Vagina (tissue), 2 donors: ENCODE data around the gene ABCC6.

ENCODE experiments used
- POLR2A ChIP-seq, 2 donors: fragments of 450-650 bp; IDR thresholded peaks; one replicate each; pipeline ENCODE4 v1.6.1; 2017; ENCODE audit warnings: antibody characterized with exemption in 2 of 2, mild to moderate bottlenecking in 2 of 2, moderate library complexity in 2 of 2
- TF ChIP-seq, protein P1 (sequence below), 3 experiments: fragments of 450-650 bp in 2 of 3; fragments of 200-600 bp in 1 of 3; sonication (generic) in 1 of 3; IDR thresholded peaks; one replicate each; pipeline ENCODE4 v1.5.1; 2017 to 2019; ENCODE audit warnings: antibody characterized with exemption in 3 of 3, mild to moderate bottlenecking in 2 of 3, moderate library complexity in 2 of 3

DNA sequence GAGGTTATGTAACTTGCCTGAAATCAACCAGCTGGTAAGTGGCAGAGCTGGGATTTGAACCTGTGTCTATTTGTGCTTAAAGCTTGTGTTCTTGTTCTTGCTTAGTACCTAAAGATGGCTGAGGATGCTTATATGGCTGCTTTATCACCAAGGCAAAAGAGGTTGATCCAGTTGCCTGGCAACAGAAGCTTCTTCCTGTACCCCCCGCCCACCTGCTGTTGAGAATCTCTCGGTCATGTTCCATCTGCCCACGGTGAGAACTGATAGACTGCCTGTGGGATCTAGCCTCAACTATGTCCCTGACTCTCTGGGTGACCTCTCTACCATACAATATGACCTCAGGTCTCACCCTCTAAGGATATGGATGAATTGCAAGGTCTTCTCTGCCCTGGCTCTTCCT is 60.7 kb downstream of the ABCC6 start:
- TF ChIP-seq, protein P1, sequence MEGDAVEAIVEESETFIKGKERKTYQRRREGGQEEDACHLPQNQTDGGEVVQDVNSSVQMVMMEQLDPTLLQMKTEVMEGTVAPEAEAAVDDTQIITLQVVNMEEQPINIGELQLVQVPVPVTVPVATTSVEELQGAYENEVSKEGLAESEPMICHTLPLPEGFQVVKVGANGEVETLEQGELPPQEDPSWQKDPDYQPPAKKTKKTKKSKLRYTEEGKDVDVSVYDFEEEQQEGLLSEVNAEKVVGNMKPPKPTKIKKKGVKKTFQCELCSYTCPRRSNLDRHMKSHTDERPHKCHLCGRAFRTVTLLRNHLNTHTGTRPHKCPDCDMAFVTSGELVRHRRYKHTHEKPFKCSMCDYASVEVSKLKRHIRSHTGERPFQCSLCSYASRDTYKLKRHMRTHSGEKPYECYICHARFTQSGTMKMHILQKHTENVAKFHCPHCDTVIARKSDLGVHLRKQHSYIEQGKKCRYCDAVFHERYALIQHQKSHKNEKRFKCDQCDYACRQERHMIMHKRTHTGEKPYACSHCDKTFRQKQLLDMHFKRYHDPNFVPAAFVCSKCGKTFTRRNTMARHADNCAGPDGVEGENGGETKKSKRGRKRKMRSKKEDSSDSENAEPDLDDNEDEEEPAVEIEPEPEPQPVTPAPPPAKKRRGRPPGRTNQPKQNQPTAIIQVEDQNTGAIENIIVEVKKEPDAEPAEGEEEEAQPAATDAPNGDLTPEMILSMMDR (IDR thresholded peaks at IDR 0.05), result no peak
- no peak for TF ChIP-seq POLR2A (IDR thresholded peaks at IDR 0.05)
